MM.1S (cell line): Measurements from ENCODE around the gene TMEM186.

Experiments used
- EZH2 ChIP-seq: fragments of 300-600 bp; sonication (generic); optimal IDR thresholded peaks from 2 replicates; pipeline ENCODE3; 2017; ENCODE audit warnings: low read depth, mild to moderate bottlenecking, antibody characterized with exemption, low read length, mixed read lengths
- EZH2phosphoT487 ChIP-seq: fragments of 300-600 bp; sonication (generic); IDR thresholded peaks from 2 replicates; pipeline ENCODE4 v1.6.1; 2018; ENCODE audit warnings: antibody characterized with exemption, low read length
- TF ChIP-seq, protein P1 (sequence below): fragments of 300-600 bp; sonication (generic); IDR thresholded peaks from 2 replicates; pipeline ENCODE4 v1.5.1; 2016; ENCODE audit warnings: antibody characterized with exemption, low read length, mixed read lengths

GRCh38 chr16:8781797-8782196 is 15.6 kb downstream of the TMEM186 start:
- TF ChIP-seq, protein P1, sequence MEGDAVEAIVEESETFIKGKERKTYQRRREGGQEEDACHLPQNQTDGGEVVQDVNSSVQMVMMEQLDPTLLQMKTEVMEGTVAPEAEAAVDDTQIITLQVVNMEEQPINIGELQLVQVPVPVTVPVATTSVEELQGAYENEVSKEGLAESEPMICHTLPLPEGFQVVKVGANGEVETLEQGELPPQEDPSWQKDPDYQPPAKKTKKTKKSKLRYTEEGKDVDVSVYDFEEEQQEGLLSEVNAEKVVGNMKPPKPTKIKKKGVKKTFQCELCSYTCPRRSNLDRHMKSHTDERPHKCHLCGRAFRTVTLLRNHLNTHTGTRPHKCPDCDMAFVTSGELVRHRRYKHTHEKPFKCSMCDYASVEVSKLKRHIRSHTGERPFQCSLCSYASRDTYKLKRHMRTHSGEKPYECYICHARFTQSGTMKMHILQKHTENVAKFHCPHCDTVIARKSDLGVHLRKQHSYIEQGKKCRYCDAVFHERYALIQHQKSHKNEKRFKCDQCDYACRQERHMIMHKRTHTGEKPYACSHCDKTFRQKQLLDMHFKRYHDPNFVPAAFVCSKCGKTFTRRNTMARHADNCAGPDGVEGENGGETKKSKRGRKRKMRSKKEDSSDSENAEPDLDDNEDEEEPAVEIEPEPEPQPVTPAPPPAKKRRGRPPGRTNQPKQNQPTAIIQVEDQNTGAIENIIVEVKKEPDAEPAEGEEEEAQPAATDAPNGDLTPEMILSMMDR: no peak
- no peak for TF ChIP-seq EZH2phosphoT487
- no peak for TF ChIP-seq EZH2
